Measurements from ENCODE around the gene FBXL14.

The FBXL14 gene

GRCh38 chr12:1576410-1577241, 17.8 kb downstream of the FBXL14 start:
- no peak for TF ChIP-seq CTCF (IDR thresholded peaks at IDR 0.05)

- no peak for TF ChIP-seq CTCF (IDR thresholded peaks at IDR 0.05)
These were observed 18.7 kb downstream of the FBXL14 start for GRCh38 chr12:1575408-1576401.

- no peak for TF ChIP-seq CTCF (IDR thresholded peaks at IDR 0.05)
These were observed 19.5 kb downstream of the FBXL14 start for GRCh38 chr12:1574865-1575259.

- no peak for TF ChIP-seq CTCF (IDR thresholded peaks at IDR 0.05)
These were observed 20.2 kb downstream of the FBXL14 start for GRCh38 chr12:1573960-1574864.

- TF ChIP-seq CTCF (IDR thresholded peaks at IDR 0.05): no peak
These were observed 21.6 kb downstream of the FBXL14 start for GRCh38 chr12:1572731-1573130.

- TF ChIP-seq CTCF (IDR thresholded peaks at IDR 0.05): no peak
These were observed 26.5 kb downstream of the FBXL14 start for GRCh38 chr12:1567852-1568251.
